ENCODE measurements around the gene SPRY2.
"Not testable (repeated sequence)": the region's sequence is repeated elsewhere in the genome, so short reads cannot be mapped to it uniquely, and the experiment has no call there.

Gene SPRY2

GRCh38 chr13:80348314-80348713 is 7.4 kb upstream of the SPRY2 start:
- no peak for DNase-seq

GRCh38 chr13:80345771-80346510 is 5.0 kb upstream of the SPRY2 start:
- no peak for DNase-seq

- not testable (repeated sequence) for DNase-seq
Measured at GRCh38 chr13:80344032-80344431, 3.1 kb upstream of the SPRY2 start.

GRCh38 chr13:80342471-80343371 is 1.8 kb upstream of the SPRY2 start:
- peak; percentile 43 for DNase-seq

- DNase-seq: peak; percentile 40
Measured at GRCh38 chr13:80341756-80342370, 937 bp upstream of the SPRY2 start.

- no peak for DNase-seq
Measured at GRCh38 chr13:80340651-80341100, 250 bp downstream of the SPRY2 start.

- no peak for DNase-seq
Measured at GRCh38 chr13:80339912-80340650, 845 bp downstream of the SPRY2 start.

- DNase-seq: no peak
Measured at GRCh38 chr13:80339563-80339911, 1.4 kb downstream of the SPRY2 start.

- DNase-seq: no peak
Measured at GRCh38 chr13:80338781-80339562, 2.0 kb downstream of the SPRY2 start.

GRCh38 chr13:80337288-80338081 is 3.4 kb downstream of the SPRY2 start:
- DNase-seq: no peak

GRCh38 chr13:80336776-80337287 is 4.1 kb downstream of the SPRY2 start:
- DNase-seq: no peak

GRCh38 chr13:80336370-80336769 is 4.6 kb downstream of the SPRY2 start:
- no peak for DNase-seq

GRCh38 chr13:80334597-80335260 is 6.2 kb downstream of the SPRY2 start:
- no peak for DNase-seq

- no peak for DNase-seq
Measured at GRCh38 chr13:80331984-80332383, 8.9 kb downstream of the SPRY2 start.

- no peak for DNase-seq
Measured at GRCh38 chr13:80329250-80329649, 11.7 kb downstream of the SPRY2 start.

- no peak for DNase-seq
Measured at GRCh38 chr13:80319004-80319403, 21.9 kb downstream of the SPRY2 start.

- no peak for DNase-seq
Measured at GRCh38 chr13:80314711-80315653, 25.9 kb downstream of the SPRY2 start.

- DNase-seq: no peak
Measured at GRCh38 chr13:80313668-80314256, 27.2 kb downstream of the SPRY2 start.

GRCh38 chr13:80312967-80313366 is 28.0 kb downstream of the SPRY2 start:
- no peak for DNase-seq

All from NCI-H1694 (cell line).